HCT116 (cell line): Measurements from ENCODE around the gene GALNT15. TPM values are rescaled to one million over a fixed set of nuclear protein-coding genes. Genes with fewer than 3 reads are reported as not detected.

Experiments
- ATAC-seq: fragments of 200-7000 bp; cut with Tn5 transposase; 2 replicates; pipeline ENCODE4 v1.9.1; 2020; ENCODE audit warnings: mild to moderate bottlenecking, moderate library complexity
- BruUV-seq: library from RNA; stranded (reverse); fragments of 400-500 nt; replicated peaks from 2 replicates; lab custom pipeline; 2021; lab: Mats Ljungman, UMichigan
- CTCF ChIA-PET: fragments of 300-600 bp; sonication (Branson Sonifier 250); formaldehyde crosslinking; loops from one replicate; lab custom pipeline; 2021; ENCODE audit warnings: antibody characterized with exemption; lab: Charles Lee
- POLR2A ChIA-PET: fragments of 300-600, 350-600 bp; sonication (Branson Sonifier 250); formaldehyde crosslinking; loops from one replicate; lab custom pipeline; 2021; ENCODE audit warnings: antibody characterized with exemption; lab: Charles Lee
- RAD21 ChIA-PET, 2 experiments: fragments of 300-600 bp; sonication (Branson Sonifier 250); formaldehyde crosslinking; loops; one replicate each; lab custom pipeline; 2023; ENCODE audit warnings: low total read pairs in 2 of 2; ENCODE audit not compliant: uncharacterized antibody in 2 of 2, unreplicated experiment in 2 of 2, low non-redundant PET in 1 of 2; lab: Charles Lee
- DNase-seq: peaks from one replicate; pipeline ENCODE4 v3.0.0-alpha.2; 2010; ENCODE audit warnings: low read depth, low spot score
- H2AFZ ChIP-seq: fragments of 200-600 bp; shearing (Covaris generic), sonication (generic); 2 replicates; pipeline ENCODE4 v1.6.1; 2017; ENCODE audit warnings: low read depth, mixed run types, mixed read lengths, antibody characterized with exemption, low read length; ENCODE audit not compliant: poor library complexity, severe bottlenecking
- H3K27ac ChIP-seq: 2 replicates; pipeline ENCODE4 v1.5.1; 2012; ENCODE audit warnings: low read depth, low read length
- H3K27me3 ChIP-seq: fragments of 200-600 bp; sonication (generic); 2 replicates; pipeline ENCODE4 v1.6.1; 2016; ENCODE audit warnings: mixed run types, low read length, mixed read lengths; ENCODE audit not compliant: insufficient read depth
- H3K36me3 ChIP-seq, 2 experiments: fragments of 200-500 bp in 1 of 2; fragments of 200-600 bp in 1 of 2; sonication (Bioruptor generic) in 1 of 2; sonication (generic) in 1 of 2; 2 replicates each; pipeline versions ENCODE4 v1.5.1 to v1.6.1; 2014 to 2016; ENCODE audit warnings: low read length in 2 of 2, inconsistent platforms in 1 of 2, mixed read lengths in 1 of 2, mixed run types in 1 of 2; ENCODE audit not compliant: insufficient read depth in 2 of 2, control insufficient read depth in 1 of 2
- H3K4me1 ChIP-seq, 2 experiments: fragments of 200-600 bp in 1 of 2; sonication (generic) in 1 of 2; 2 replicates each; pipeline versions ENCODE4 v1.5.1 to v1.6.1; 2012 to 2017; ENCODE audit warnings: low read length in 2 of 2, inconsistent platforms in 1 of 2, mild to moderate bottlenecking in 1 of 2, mixed read lengths in 1 of 2, mixed run types in 1 of 2, moderate library complexity in 1 of 2; ENCODE audit not compliant: insufficient read depth in 2 of 2, control insufficient read depth in 1 of 2
- H3K4me2 ChIP-seq: fragments of 200-600 bp; sonication (generic); 2 replicates; pipeline ENCODE4 v1.6.1; 2017; ENCODE audit warnings: mixed run types, low read length, mixed read lengths
- H3K4me3 ChIP-seq, 2 experiments: fragments of 200-600 bp in 1 of 2; sonication (generic) in 1 of 2; replicated peaks in 1 of 2; 2 replicates each; pipeline ENCODE4 v1.5.1; 2011 to 2016; ENCODE audit warnings: low read length in 2 of 2, control low read depth in 1 of 2, low read depth in 1 of 2, mild to moderate bottlenecking in 1 of 2, mixed read lengths in 1 of 2, mixed run types in 1 of 2
- H3K79me2 ChIP-seq: fragments of 200-600 bp; sonication (generic); 2 replicates; pipeline ENCODE4 v1.6.1; 2017; ENCODE audit warnings: mild to moderate bottlenecking, mixed run types, low read length, moderate library complexity, mixed read lengths; ENCODE audit not compliant: insufficient read depth
- H3K9ac ChIP-seq: fragments of 200-600 bp; sonication (generic); 2 replicates; pipeline ENCODE4 v1.6.1; 2016; ENCODE audit warnings: low read length, mixed read lengths
- H3K9me2 ChIP-seq: fragments of 200-600 bp; sonication (generic), shearing (Covaris generic); 2 replicates; pipeline ENCODE4 v1.6.1; 2017; ENCODE audit warnings: mixed run types, mild to moderate bottlenecking, moderate library complexity; ENCODE audit not compliant: insufficient read depth
- H3K9me3 ChIP-seq, 2 experiments: fragments of 200-500 bp in 1 of 2; fragments of 200-600 bp in 1 of 2; sonication (Bioruptor generic) in 1 of 2; sonication (generic) in 1 of 2; 2 replicates each; pipeline ENCODE4 v1.6.1; 2014 to 2017; ENCODE audit warnings: low read length in 2 of 2, mixed read lengths in 2 of 2, inconsistent platforms in 1 of 2, low read depth in 1 of 2, mild to moderate bottlenecking in 1 of 2, mixed run types in 1 of 2, moderate library complexity in 1 of 2; ENCODE audit not compliant: control insufficient read depth in 1 of 2, insufficient read depth in 1 of 2
- H4K20me1 ChIP-seq: fragments of 200-600 bp; sonication (generic), shearing (Covaris generic); 2 replicates; pipeline ENCODE4 v1.6.1; 2017; ENCODE audit warnings: mixed run types, mild to moderate bottlenecking, moderate library complexity; ENCODE audit not compliant: insufficient read depth
- ATF3 ChIP-seq: IDR thresholded peaks from 2 replicates; pipeline ENCODE4 v1.6.1; 2012
- CBX3 ChIP-seq: IDR thresholded peaks from 2 replicates; pipeline ENCODE4 v1.6.1; 2012; ENCODE audit warnings: low read depth
- CEBPB ChIP-seq: IDR thresholded peaks from 2 replicates; pipeline ENCODE4 v1.6.1; 2012; ENCODE audit warnings: low read depth
- EGR1 ChIP-seq: IDR thresholded peaks from 2 replicates; pipeline ENCODE4 v1.6.1; 2012; ENCODE audit warnings: low read depth
- ELF1 ChIP-seq: IDR thresholded peaks from 2 replicates; pipeline ENCODE4 v1.6.1; 2012; ENCODE audit warnings: low read depth, borderline replicate concordance
- EZH2 ChIP-seq: fragments of 200-600 bp; sonication (generic); IDR thresholded peaks from 2 replicates; pipeline ENCODE4 v1.6.1; 2017; ENCODE audit warnings: antibody characterized with exemption, mixed run types
- EZH2phosphoT487 ChIP-seq: fragments of 200-600 bp; IDR thresholded peaks from 2 replicates; pipeline ENCODE4 v1.6.1; 2018; ENCODE audit warnings: antibody characterized with exemption, borderline replicate concordance
- JUND ChIP-seq: IDR thresholded peaks from 2 replicates; pipeline ENCODE4 v1.6.1; 2012
- MAX ChIP-seq: IDR thresholded peaks from 2 replicates; pipeline ENCODE4 v1.6.1; 2012
- POLR2A ChIP-seq: IDR thresholded peaks from 2 replicates; pipeline ENCODE4 v1.7.0; 2011; ENCODE audit warnings: borderline replicate concordance; ENCODE audit not compliant: insufficient read depth, insufficient read length; ENCODE audit errors: extremely low read depth
- POLR2AphosphoS5 ChIP-seq: IDR thresholded peaks from 2 replicates; pipeline ENCODE4 v1.6.1; 2011; ENCODE audit warnings: mild to moderate bottlenecking, low read depth, low read length, moderate library complexity
- RAD21 ChIP-seq: IDR thresholded peaks from 2 replicates; pipeline ENCODE4 v1.6.1; 2012; ENCODE audit warnings: low read depth, mild to moderate bottlenecking
- SP1 ChIP-seq: IDR thresholded peaks from 2 replicates; pipeline ENCODE4 v1.6.1; 2012; ENCODE audit warnings: low read depth
- SRF ChIP-seq: IDR thresholded peaks from 2 replicates; pipeline ENCODE4 v1.6.1; 2012; ENCODE audit warnings: low read depth
- TCF7L2 ChIP-seq: IDR thresholded peaks from 2 replicates; pipeline ENCODE4 v1.7.0; 2011; ENCODE audit warnings: borderline replicate concordance, inconsistent platforms; ENCODE audit not compliant: insufficient read depth, insufficient read length; ENCODE audit errors: extremely low read depth
- ZBTB33 ChIP-seq: IDR thresholded peaks from 2 replicates; pipeline ENCODE4 v1.6.1; 2011; ENCODE audit warnings: mild to moderate bottlenecking, low read length, moderate library complexity; ENCODE audit not compliant: insufficient replicate concordance; ENCODE audit errors: extremely low read depth
- ZFX ChIP-seq: fragments of 450-650 bp; IDR thresholded peaks from 2 replicates; pipeline ENCODE4 v1.6.1; 2017
- ZNF274 ChIP-seq: fragments of 200-500 bp; sonication (Bioruptor generic); IDR thresholded peaks from 2 replicates; pipeline ENCODE4 v1.6.1; 2014; ENCODE audit warnings: mild to moderate bottlenecking, low read depth, low read length, inconsistent platforms
- intact Hi-C: fragments of 100-400 bp; cut with micrococcal nuclease; formaldehyde crosslinking; loops from 2 replicates; pipeline ENCODE4 v1.10.0; 2022
- total RNA-seq: library from RNA; stranded (reverse); gene quantifications from one replicate; pipeline ENCODE4 v1.2.1, GENCODE V29; 2021; ENCODE audit not compliant: unreplicated experiment

The GALNT15 gene
- total RNA-seq, 1 experiment from 2014 or later = 0.05 TPM

GRCh38 chr3:16231983-16232382 is 57.5 kb downstream of the GALNT15 start (continued):
- no peak for TF ChIP-seq CBX3
- no peak for TF ChIP-seq ZBTB33
- no peak for TF ChIP-seq JUND
- TF ChIP-seq EZH2phosphoT487 = no peak
- TF ChIP-seq RAD21 = no peak
- no peak for TF ChIP-seq POLR2AphosphoS5
- TF ChIP-seq SRF = no peak
- no peak for TF ChIP-seq CEBPB

- CTCF ChIA-PET = interaction anchor here (0.8 kb wide), 1 partner anchor 34 kb away, joined by 4 read pairs; no protein-coding TSS in a partner anchor
- DNase-seq = no peak
- H3K9ac ChIP-seq = no peak overlapping the region
- TF ChIP-seq SP1 (no peak), SRF (no peak), RAD21 (no peak), TCF7L2 (no peak), ZNF274 (no peak), ATF3 (no peak), EZH2 (no peak), ZFX (no peak), ELF1 (no peak), POLR2AphosphoS5 (no peak), ZBTB33 (no peak), EZH2phosphoT487 (no peak), CBX3 (no peak), POLR2A (no peak), MAX (no peak), EGR1 (no peak)
- TF ChIP-seq, all 23 proteins: peak for 0
- Histone ChIP-seq H3K36me3 (no peaks in the 10 kb centered on the region), H3K27ac (no peak overlapping the region), H3K9me3 (no peaks in the 10 kb centered on the region), H3K9me2 (no peaks in the 10 kb centered on the region), H3K4me3 (no peak overlapping the region), H3K79me2 (no peaks in the 10 kb centered on the region), H4K20me1 (no peaks in the 10 kb centered on the region), H3K4me2 (no peak overlapping the region), H3K4me1 (no peaks in the 10 kb centered on the region), H2AFZ (no peak overlapping the region), H3K27me3 (no peaks in the 10 kb centered on the region)
- intact Hi-C loops = no loop called here
- BruUV-seq = no TSS peak
- no peak for ATAC-seq
- RAD21 ChIA-PET = no interaction called here
- POLR2A ChIA-PET = no interaction called here
Observed at GRCh38 chr3:16233806-16234205, 59.3 kb downstream of the GALNT15 start.
